GM12878 (cell line): ENCODE data around the gene SEC11A. TPM values are rescaled to one million over a fixed set of nuclear protein-coding genes. Genes with fewer than 3 reads are reported as not detected.

Experiments
- CBX5 ChIP-seq: sonication (generic); IDR thresholded peaks from 2 replicates; pipeline ENCODE4 v1.6.1; 2016; ENCODE audit warnings: low read depth, moderate library complexity, mild to moderate bottlenecking, inconsistent platforms
- CHD2 ChIP-seq: IDR thresholded peaks from 2 replicates; pipeline ENCODE4 v1.6.1; 2011; ENCODE audit warnings: low read depth, low read length, improper control_type of control experiment, borderline replicate concordance
- CREM ChIP-seq: IDR thresholded peaks from 2 replicates; pipeline ENCODE4 v1.6.1; 2014; ENCODE audit warnings: antibody characterized with exemption, low read depth
- EGR1 ChIP-seq, 2 experiments: IDR thresholded peaks; 1 replicate in 1 of 2; 2 replicates in 1 of 2; pipeline ENCODE4 v1.6.1; 2011 to 2012; ENCODE audit warnings: low read depth in 2 of 2, low read length in 2 of 2, borderline replicate concordance in 1 of 2, mild to moderate bottlenecking in 1 of 2, moderate library complexity in 1 of 2
- EZH2 ChIP-seq: IDR thresholded peaks from 2 replicates; pipeline ENCODE4 v1.6.1; 2012; ENCODE audit warnings: low read depth, mild to moderate bottlenecking, control low read depth, inconsistent platforms, low read length, borderline replicate concordance; ENCODE audit not compliant: control insufficient read depth
- FOS ChIP-seq: IDR thresholded peaks from 3 replicates; pipeline ENCODE4 v1.6.1; 2011; ENCODE audit warnings: borderline replicate concordance; ENCODE audit not compliant: insufficient read length; ENCODE audit errors: extremely low read depth
- FOXK2 ChIP-seq: fragments of 450-650 bp; IDR thresholded peaks from 2 replicates; pipeline ENCODE4 v1.6.1; 2017; ENCODE audit warnings: mild to moderate bottlenecking, moderate library complexity
- FOXM1 ChIP-seq: IDR thresholded peaks from 2 replicates; pipeline ENCODE4 v1.6.1; 2012; ENCODE audit warnings: low read depth, mild to moderate bottlenecking, inconsistent platforms, low read length, moderate library complexity
- GABPA ChIP-seq: IDR thresholded peaks from 2 replicates; pipeline ENCODE4 v1.6.1; 2014; ENCODE audit warnings: antibody characterized with exemption, low read depth, mild to moderate bottlenecking, inconsistent platforms
- HDAC2 ChIP-seq: fragments of 200-600 bp; sonication (generic); IDR thresholded peaks from 2 replicates; pipeline ENCODE4 v1.6.1; 2017
- HDGF ChIP-seq: fragments of 450-650 bp; IDR thresholded peaks from 2 replicates; pipeline ENCODE4 v1.6.1; 2016; ENCODE audit warnings: antibody characterized with exemption
- JUNB ChIP-seq: IDR thresholded peaks from 2 replicates; pipeline ENCODE4 v1.6.1; 2016; ENCODE audit warnings: antibody characterized with exemption, mild to moderate bottlenecking
- MXI1 ChIP-seq: fragments of 150-350 bp; IDR thresholded peaks from 2 replicates; pipeline ENCODE4 v1.6.1; 2011; ENCODE audit warnings: low read depth, mild to moderate bottlenecking, inconsistent platforms, low read length, improper control_type of control experiment
- NRF1 ChIP-seq: conservative IDR thresholded peaks from 2 replicates; pipeline ENCODE4 v1.6.1; 2011; ENCODE audit warnings: mild to moderate bottlenecking, low read depth, low read length, improper control_type of control experiment
- SIN3A ChIP-seq: IDR thresholded peaks from 2 replicates; pipeline ENCODE4 v1.6.1; 2012; ENCODE audit warnings: low read depth, low read length, improper control_type of control experiment
- SMARCA5 ChIP-seq: fragments of 450-650 bp; IDR thresholded peaks from 2 replicates; pipeline ENCODE4 v1.6.1; 2017; ENCODE audit warnings: mild to moderate bottlenecking
- polyA plus RNA-seq, 11 experiments: library from polyadenylated mRNA; depleted of rRNA in 4 of 11; unstranded in 6 of 11; stranded (reverse) in 5 of 11; fragments of >200 nt; fragmentation: Nextera tagmentation in 4 of 11; fragmentation: Illumina TruSeq in 1 of 11; extraction: Ambion mirVana in 4 of 11; extraction: Trizol in 1 of 11; gene quantifications; 1 replicate in 1 of 11; 2 replicates in 10 of 11; pipeline versions ENCODE4 v1.2.1 to v1.2.3, GENCODE V29; 2011 to 2016; ENCODE audit warnings: inconsistent platforms in 2 of 11, missing spikeins in 2 of 11, low read depth in 1 of 11
- total RNA-seq, 4 experiments: library from RNA; depleted of rRNA in 3 of 4; stranded (reverse); fragments of >200 nt in 3 of 4; fragmentation: Illumina TruSeq in 1 of 4; extraction: Trizol in 1 of 4; gene quantifications; 2 replicates each; pipeline versions ENCODE4 v1.2.1 to v1.2.3, GENCODE V29; 2013 to 2021
- TF ChIP-seq, protein P1 (sequence below): IDR thresholded peaks from 2 replicates; pipeline ENCODE4 v1.6.1; 2012; ENCODE audit warnings: low read length, inconsistent platforms
- TF ChIP-seq, protein P2 (sequence below): fragments of 450-650 bp; IDR thresholded peaks from 2 replicates; pipeline ENCODE4 v1.6.1; 2014; ENCODE audit warnings: mild to moderate bottlenecking
- TF ChIP-seq, protein P3 (sequence below): IDR thresholded peaks from 2 replicates; pipeline ENCODE4 v1.6.1; 2011; ENCODE audit warnings: mild to moderate bottlenecking, low read depth, low read length, moderate library complexity; ENCODE audit not compliant: insufficient replicate concordance
- TF ChIP-seq, protein P4 (sequence below): fragments of 150-350 bp; IDR thresholded peaks from 2 replicates; pipeline ENCODE4 v1.6.1; 2014; ENCODE audit warnings: mild to moderate bottlenecking, low read depth, low read length
- TF ChIP-seq, protein P5 (sequence below): fragments of 450-650 bp; IDR thresholded peaks from 2 replicates; pipeline ENCODE4 v1.6.1; 2017; ENCODE audit warnings: mild to moderate bottlenecking, moderate library complexity

Gene SEC11A
- total and polyA plus RNA-seq, 10 of the 15 experiments (the other 5 are each of a cell fraction or from before 2014, with no cell fraction given), result 99.2 to 159 (median 143) TPM

DNA sequence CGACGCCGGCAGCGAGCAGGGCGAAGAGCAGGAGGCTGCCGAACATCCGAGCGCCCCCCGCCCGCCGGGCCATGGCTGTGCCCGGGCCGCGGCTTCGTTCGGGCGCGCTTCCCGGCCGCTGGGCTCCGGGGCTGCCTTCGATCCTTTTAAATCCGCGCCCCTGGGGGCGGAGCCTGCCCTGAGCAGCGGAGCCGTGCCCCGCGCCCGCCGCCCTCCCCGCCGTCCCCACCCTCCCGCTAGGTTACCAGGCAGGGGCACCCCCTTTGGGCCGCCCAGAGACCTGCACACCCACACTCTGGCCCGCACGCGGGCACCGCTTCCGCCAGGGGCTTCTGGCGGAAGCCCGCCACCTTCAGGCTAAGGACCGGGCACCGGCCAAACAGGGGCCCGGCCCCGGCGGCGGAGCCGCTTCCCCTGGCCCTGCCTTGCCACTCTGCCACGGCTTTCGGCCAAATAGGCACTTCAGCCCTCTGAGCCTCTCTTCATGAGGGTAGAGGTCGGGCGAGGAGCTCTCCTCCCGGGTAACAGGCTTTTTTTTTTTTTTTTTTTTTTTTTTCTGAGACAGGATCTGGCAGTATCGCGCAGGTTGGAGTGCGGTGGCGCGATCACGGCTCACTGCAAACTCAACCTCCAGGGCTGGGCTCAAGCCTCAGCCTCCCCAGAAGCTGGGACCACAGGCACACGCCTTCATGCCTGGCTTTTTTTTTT lies 57.7 kb downstream of the SEC11A start, which contains the start of gene NMB (continued):
- TF ChIP-seq, protein P1, sequence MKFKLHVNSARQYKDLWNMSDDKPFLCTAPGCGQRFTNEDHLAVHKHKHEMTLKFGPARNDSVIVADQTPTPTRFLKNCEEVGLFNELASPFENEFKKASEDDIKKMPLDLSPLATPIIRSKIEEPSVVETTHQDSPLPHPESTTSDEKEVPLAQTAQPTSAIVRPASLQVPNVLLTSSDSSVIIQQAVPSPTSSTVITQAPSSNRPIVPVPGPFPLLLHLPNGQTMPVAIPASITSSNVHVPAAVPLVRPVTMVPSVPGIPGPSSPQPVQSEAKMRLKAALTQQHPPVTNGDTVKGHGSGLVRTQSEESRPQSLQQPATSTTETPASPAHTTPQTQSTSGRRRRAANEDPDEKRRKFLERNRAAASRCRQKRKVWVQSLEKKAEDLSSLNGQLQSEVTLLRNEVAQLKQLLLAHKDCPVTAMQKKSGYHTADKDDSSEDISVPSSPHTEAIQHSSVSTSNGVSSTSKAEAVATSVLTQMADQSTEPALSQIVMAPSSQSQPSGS, result no peak
- TF ChIP-seq SMARCA5, result 0 out of 2 replicates have a peak, but pooled peaks have one; percentile 61
- TF ChIP-seq GABPA, result no peak
- no peak for TF ChIP-seq EZH2
- TF ChIP-seq SIN3A, result no peak
- TF ChIP-seq HDAC2, result no peak
- no peak for TF ChIP-seq NRF1
- no peak for TF ChIP-seq JUNB
- peak in 1 of 2 experiments; percentile 40; a peak in 1 of 3 replicates for TF ChIP-seq EGR1 (IDR thresholded peaks at IDR 0.05; ENCODE audit: borderline replicate concordance in 1 of 2, low read depth in 2 of 2, low read length in 2 of 2)
- TF ChIP-seq MXI1, result no peak
- TF ChIP-seq, protein P2, sequence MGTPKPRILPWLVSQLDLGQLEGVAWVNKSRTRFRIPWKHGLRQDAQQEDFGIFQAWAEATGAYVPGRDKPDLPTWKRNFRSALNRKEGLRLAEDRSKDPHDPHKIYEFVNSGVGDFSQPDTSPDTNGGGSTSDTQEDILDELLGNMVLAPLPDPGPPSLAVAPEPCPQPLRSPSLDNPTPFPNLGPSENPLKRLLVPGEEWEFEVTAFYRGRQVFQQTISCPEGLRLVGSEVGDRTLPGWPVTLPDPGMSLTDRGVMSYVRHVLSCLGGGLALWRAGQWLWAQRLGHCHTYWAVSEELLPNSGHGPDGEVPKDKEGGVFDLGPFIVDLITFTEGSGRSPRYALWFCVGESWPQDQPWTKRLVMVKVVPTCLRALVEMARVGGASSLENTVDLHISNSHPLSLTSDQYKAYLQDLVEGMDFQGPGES, result no peak
- no peak for TF ChIP-seq FOS
- TF ChIP-seq HDGF, result no peak
- TF ChIP-seq FOXK2, result no peak
- TF ChIP-seq, protein P3, sequence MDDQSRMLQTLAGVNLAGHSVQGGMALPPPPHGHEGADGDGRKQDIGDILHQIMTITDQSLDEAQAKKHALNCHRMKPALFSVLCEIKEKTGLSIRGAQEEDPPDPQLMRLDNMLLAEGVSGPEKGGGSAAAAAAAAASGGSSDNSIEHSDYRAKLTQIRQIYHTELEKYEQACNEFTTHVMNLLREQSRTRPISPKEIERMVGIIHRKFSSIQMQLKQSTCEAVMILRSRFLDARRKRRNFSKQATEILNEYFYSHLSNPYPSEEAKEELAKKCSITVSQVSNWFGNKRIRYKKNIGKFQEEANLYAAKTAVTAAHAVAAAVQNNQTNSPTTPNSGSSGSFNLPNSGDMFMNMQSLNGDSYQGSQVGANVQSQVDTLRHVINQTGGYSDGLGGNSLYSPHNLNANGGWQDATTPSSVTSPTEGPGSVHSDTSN, result no peak
- TF ChIP-seq, protein P4, sequence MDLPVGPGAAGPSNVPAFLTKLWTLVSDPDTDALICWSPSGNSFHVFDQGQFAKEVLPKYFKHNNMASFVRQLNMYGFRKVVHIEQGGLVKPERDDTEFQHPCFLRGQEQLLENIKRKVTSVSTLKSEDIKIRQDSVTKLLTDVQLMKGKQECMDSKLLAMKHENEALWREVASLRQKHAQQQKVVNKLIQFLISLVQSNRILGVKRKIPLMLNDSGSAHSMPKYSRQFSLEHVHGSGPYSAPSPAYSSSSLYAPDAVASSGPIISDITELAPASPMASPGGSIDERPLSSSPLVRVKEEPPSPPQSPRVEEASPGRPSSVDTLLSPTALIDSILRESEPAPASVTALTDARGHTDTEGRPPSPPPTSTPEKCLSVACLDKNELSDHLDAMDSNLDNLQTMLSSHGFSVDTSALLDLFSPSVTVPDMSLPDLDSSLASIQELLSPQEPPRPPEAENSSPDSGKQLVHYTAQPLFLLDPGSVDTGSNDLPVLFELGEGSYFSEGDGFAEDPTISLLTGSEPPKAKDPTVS, result no peak
- TF ChIP-seq, protein P5, sequence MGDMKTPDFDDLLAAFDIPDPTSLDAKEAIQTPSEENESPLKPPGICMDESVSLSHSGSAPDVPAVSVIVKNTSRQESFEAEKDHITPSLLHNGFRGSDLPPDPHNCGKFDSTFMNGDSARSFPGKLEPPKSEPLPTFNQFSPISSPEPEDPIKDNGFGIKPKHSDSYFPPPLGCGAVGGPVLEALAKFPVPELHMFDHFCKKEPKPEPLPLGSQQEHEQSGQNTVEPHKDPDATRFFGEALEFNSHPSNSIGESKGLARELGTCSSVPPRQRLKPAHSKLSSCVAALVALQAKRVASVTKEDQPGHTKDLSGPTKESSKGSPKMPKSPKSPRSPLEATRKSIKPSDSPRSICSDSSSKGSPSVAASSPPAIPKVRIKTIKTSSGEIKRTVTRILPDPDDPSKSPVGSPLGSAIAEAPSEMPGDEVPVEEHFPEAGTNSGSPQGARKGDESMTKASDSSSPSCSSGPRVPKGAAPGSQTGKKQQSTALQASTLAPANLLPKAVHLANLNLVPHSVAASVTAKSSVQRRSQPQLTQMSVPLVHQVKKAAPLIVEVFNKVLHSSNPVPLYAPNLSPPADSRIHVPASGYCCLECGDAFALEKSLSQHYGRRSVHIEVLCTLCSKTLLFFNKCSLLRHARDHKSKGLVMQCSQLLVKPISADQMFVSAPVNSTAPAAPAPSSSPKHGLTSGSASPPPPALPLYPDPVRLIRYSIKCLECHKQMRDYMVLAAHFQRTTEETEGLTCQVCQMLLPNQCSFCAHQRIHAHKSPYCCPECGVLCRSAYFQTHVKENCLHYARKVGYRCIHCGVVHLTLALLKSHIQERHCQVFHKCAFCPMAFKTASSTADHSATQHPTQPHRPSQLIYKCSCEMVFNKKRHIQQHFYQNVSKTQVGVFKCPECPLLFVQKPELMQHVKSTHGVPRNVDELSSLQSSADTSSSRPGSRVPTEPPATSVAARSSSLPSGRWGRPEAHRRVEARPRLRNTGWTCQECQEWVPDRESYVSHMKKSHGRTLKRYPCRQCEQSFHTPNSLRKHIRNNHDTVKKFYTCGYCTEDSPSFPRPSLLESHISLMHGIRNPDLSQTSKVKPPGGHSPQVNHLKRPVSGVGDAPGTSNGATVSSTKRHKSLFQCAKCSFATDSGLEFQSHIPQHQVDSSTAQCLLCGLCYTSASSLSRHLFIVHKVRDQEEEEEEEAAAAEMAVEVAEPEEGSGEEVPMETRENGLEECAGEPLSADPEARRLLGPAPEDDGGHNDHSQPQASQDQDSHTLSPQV, result no peak
- no peak for TF ChIP-seq CBX5
- TF ChIP-seq CREM, result no peak
- TF ChIP-seq FOXM1, result no peak
- peak; percentile 10; the same call in 1 of the 2 replicates for TF ChIP-seq CHD2
